Measurements from ENCODE around the gene PKHD1. TPM values are rescaled to one million over a fixed set of nuclear protein-coding genes. Genes with fewer than 3 reads are reported as not detected.

The PKHD1 gene
- total and polyA plus RNA-seq, 2 donors (not counting 1 experiment from before 2014, with no cell fraction given), result not detected

DNA sequence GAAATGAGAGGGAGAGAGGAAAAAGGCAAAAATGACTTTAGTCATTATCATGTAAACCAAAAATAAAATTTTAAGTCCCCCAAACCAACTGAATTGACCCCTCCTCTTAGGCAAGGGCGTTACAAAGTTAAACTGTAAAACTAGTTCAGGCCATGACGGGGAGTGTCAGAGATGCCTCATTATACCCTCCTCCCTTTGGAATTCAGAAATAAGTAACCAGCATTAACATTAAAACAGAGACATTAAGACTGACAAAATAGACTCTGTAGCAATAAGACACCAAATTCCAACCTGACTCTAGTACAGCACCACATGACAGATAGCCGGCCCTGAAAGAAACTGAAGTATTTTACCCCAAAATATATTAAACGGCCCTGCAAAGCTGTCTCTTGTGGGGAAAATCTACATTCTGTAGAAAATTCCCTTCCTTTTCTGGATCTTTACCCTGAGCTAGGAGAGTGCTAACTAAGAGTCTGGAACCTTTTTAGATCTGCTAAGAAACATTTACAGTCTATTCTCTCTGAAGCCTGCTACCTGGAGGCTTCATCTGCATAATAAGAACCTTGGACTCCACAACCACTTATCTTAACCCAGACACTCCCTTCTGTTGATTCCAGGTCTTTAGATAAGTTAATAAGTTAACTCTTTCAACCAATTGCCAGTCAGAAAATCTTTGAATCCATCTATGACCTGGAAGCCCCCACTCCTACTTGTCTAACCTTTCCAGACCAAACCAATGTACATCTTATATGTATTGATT lies 150.7 kb downstream of the PKHD1 start:
- Mint-ChIP-seq H3K9me3 (ENCODE audit: insufficient read depth) (no peaks in the 10 kb centered on the region), H3K4me3 (no peak overlapping the region), H3K27me3 (no peaks in the 10 kb centered on the region), H3K27ac (no peak overlapping the region), H3K4me1 (no peaks in the 10 kb centered on the region)
- WGBS (ENCODE audit: insufficient coverage), result 85% methylated on average over 2 of the region's 4 CpGs
- no peak for DNase-seq
- no peak overlapping the region for H3K9ac ChIP-seq (ENCODE audit: low read length)
- no peak overlapping the region for H3K27ac ChIP-seq (ENCODE audit: low read length in 2 of 2)
- intact Hi-C loops (cut with micrococcal nuclease), result no loop called here
- no peaks in the 10 kb centered on the region for H3K27me3 ChIP-seq (replicated peaks in 1 of 4; ENCODE audit: control extremely low read depth in 1 of 4, control insufficient read depth in 3 of 4, insufficient read depth in 4 of 4, low read length in 3 of 4)
- TF ChIP-seq, protein P1, sequence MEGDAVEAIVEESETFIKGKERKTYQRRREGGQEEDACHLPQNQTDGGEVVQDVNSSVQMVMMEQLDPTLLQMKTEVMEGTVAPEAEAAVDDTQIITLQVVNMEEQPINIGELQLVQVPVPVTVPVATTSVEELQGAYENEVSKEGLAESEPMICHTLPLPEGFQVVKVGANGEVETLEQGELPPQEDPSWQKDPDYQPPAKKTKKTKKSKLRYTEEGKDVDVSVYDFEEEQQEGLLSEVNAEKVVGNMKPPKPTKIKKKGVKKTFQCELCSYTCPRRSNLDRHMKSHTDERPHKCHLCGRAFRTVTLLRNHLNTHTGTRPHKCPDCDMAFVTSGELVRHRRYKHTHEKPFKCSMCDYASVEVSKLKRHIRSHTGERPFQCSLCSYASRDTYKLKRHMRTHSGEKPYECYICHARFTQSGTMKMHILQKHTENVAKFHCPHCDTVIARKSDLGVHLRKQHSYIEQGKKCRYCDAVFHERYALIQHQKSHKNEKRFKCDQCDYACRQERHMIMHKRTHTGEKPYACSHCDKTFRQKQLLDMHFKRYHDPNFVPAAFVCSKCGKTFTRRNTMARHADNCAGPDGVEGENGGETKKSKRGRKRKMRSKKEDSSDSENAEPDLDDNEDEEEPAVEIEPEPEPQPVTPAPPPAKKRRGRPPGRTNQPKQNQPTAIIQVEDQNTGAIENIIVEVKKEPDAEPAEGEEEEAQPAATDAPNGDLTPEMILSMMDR (IDR thresholded peaks at IDR 0.05), result no peak
- no peak for TF ChIP-seq EZH2 (IDR thresholded peaks at IDR 0.05; ENCODE audit: borderline replicate concordance, insufficient read depth, low read depth, low read length, poor library complexity, severe bottlenecking)
- no peaks in the 10 kb centered on the region for H4K20me1 ChIP-seq (ENCODE audit: control insufficient read depth, insufficient read depth, low read length, poor library complexity, severe bottlenecking)
- no peaks in the 10 kb centered on the region for H3K9me3 ChIP-seq (ENCODE audit: control extremely low read depth in 1 of 3, control insufficient read depth in 2 of 3, insufficient read depth in 1 of 3, low read length in 2 of 3)
- CTCF ChIA-PET, result no interaction called here
- no peak overlapping the region for H3K4me2 ChIP-seq (replicated peaks; ENCODE audit: low read depth, low read length, poor library complexity, severe bottlenecking)
- no peak overlapping the region for H3K4me3 ChIP-seq (ENCODE audit: control extremely low read depth in 1 of 5, extremely low read depth in 1 of 5, insufficient read depth in 1 of 5, low read depth in 2 of 5, low read length in 4 of 5)
- no peaks in the 10 kb centered on the region for H3K36me3 ChIP-seq (replicated peaks in 1 of 2; ENCODE audit: control extremely low read depth in 1 of 2, control insufficient read depth in 1 of 2, extremely low read depth in 1 of 2, insufficient read depth in 2 of 2, low read length in 1 of 2)
- H3K4me1 ChIP-seq (ENCODE audit: control insufficient read depth in 2 of 2, insufficient read depth in 2 of 2, low read length in 2 of 2), result no peaks in the 10 kb centered on the region
- POLR2A ChIA-PET, result no interaction called here
- ATAC-seq (ENCODE audit: low read depth), result no peak
- H2AFZ ChIP-seq (ENCODE audit: insufficient read depth, low read depth, low read length, poor library complexity, severe bottlenecking), result no peak overlapping the region
- no peaks in the 10 kb centered on the region for H3K79me2 ChIP-seq (ENCODE audit: control insufficient read depth, insufficient read depth, low read length)

DNA sequence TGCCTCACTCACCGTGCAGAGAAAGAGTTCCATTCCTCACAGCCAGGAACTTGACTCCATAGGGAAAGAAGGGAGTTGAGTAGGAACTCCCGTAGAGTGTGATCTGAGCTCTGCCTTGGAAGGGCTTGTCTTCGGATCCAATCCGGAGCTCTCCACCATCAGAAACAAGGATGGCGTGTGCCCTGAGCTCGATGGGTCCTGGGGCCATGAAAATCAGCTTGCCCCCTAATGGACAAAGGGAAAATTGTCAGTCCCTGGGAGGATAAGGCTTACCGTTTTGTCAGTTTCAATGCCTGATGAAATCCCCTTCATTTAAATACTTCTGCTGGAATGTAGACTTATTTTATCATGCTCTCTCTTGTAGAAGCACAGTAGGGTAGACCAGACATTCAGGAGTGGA lies 153.3 kb downstream of the PKHD1 start:
- CTCF ChIA-PET, result no interaction called here

More for the DNA sequence above, 153.3 kb downstream of the PKHD1 start:
- Histone ChIP-seq H3K9me3 (ENCODE audit: control extremely low read depth in 1 of 3, control insufficient read depth in 2 of 3, insufficient read depth in 1 of 3, low read length in 2 of 3) (no peaks in the 10 kb centered on the region), H3K27ac (ENCODE audit: low read length in 2 of 2) (no peak overlapping the region), H3K4me2 (replicated peaks; ENCODE audit: low read depth, low read length, poor library complexity, severe bottlenecking) (no peak overlapping the region), H3K9ac (ENCODE audit: low read length) (no peak overlapping the region), H3K36me3 (replicated peaks in 1 of 2; ENCODE audit: control extremely low read depth in 1 of 2, control insufficient read depth in 1 of 2, extremely low read depth in 1 of 2, insufficient read depth in 2 of 2, low read length in 1 of 2) (no peaks in the 10 kb centered on the region), H4K20me1 (ENCODE audit: control insufficient read depth, insufficient read depth, low read length, poor library complexity, severe bottlenecking) (no peaks in the 10 kb centered on the region), H3K4me3 (ENCODE audit: control extremely low read depth in 1 of 5, extremely low read depth in 1 of 5, insufficient read depth in 1 of 5, low read depth in 2 of 5, low read length in 4 of 5) (no peak overlapping the region), H3K27me3 (replicated peaks in 1 of 4; ENCODE audit: control extremely low read depth in 1 of 4, control insufficient read depth in 3 of 4, insufficient read depth in 4 of 4, low read length in 3 of 4) (no peaks in the 10 kb centered on the region), H3K4me1 (ENCODE audit: control insufficient read depth in 2 of 2, insufficient read depth in 2 of 2, low read length in 2 of 2) (no peaks in the 10 kb centered on the region), H3K79me2 (ENCODE audit: control insufficient read depth, insufficient read depth, low read length) (no peaks in the 10 kb centered on the region), H2AFZ (ENCODE audit: insufficient read depth, low read depth, low read length, poor library complexity, severe bottlenecking) (no peak overlapping the region)
- Mint-ChIP-seq H3K4me1 (no peaks in the 10 kb centered on the region), H3K9me3 (ENCODE audit: insufficient read depth) (no peaks in the 10 kb centered on the region), H3K27ac (no peak overlapping the region), H3K27me3 (no peaks in the 10 kb centered on the region), H3K4me3 (no peak overlapping the region)
- DNase-seq (no peak), ATAC-seq (ENCODE audit: low read depth) (no peak)
- no peak for TF ChIP-seq EZH2 (IDR thresholded peaks at IDR 0.05; ENCODE audit: borderline replicate concordance, insufficient read depth, low read depth, low read length, poor library complexity, severe bottlenecking)
- TF ChIP-seq, protein P1 (IDR thresholded peaks at IDR 0.05), result no peak
- intact Hi-C loops (cut with micrococcal nuclease), result no loop called here
- WGBS (ENCODE audit: insufficient coverage), result 82% methylated on average over 3 of the region's 7 CpGs
- POLR2A ChIA-PET, result no interaction called here

All from B cell (primary cell).